GM10248 (cell line): ENCODE results near the gene GPR148.

Source experiments
- CTCF ChIA-PET: fragments of 300-600 bp; sonication (Branson Sonifier 250); formaldehyde crosslinking; extraction: SDS; loops from one replicate; lab custom pipeline; 2021; ENCODE audit warnings: antibody characterized with exemption; lab: Yijun Ruan, JAX
- POLR2A ChIA-PET: fragments of 350-650 bp; sonication (Branson Sonifier 250); formaldehyde crosslinking; extraction: SDS; loops from one replicate; lab custom pipeline; 2020; ENCODE audit warnings: antibody characterized with exemption; lab: Yijun Ruan, JAX
- DNase-seq: peaks from one replicate; pipeline ENCODE4 v3.0.0; 2012; ENCODE audit errors: extremely low spot score
- TF ChIP-seq, protein P1 (sequence below): IDR thresholded peaks from 2 replicates; pipeline ENCODE4 v1.5.1; 2012; ENCODE audit warnings: mild to moderate bottlenecking, low read depth; ENCODE audit errors: extremely low read depth, missing control alignments, control extremely low read depth

The GPR148 gene

DNA sequence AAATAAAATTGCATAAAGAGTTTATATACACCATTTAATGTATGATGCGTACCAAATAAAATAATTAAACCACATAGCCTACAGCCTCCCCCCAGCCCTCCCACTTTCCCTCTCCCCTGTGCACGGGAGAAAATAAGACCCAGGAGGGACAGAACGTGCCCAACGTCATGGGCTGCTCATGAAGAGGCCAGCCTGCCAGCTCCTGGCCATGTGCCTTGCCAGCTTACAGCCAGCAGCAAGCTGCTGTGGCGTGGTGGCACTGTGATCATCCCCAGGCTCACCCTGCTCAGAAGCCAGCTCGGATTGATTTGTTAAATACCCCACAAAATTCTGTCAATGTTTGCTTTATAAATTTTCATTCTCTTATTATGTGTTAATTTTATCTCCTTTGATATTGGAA is 7.6 kb downstream of the GPR148 start:
- ChIA-PET CTCF (no interaction called here), POLR2A (no interaction called here)
- TF ChIP-seq, protein P1, sequence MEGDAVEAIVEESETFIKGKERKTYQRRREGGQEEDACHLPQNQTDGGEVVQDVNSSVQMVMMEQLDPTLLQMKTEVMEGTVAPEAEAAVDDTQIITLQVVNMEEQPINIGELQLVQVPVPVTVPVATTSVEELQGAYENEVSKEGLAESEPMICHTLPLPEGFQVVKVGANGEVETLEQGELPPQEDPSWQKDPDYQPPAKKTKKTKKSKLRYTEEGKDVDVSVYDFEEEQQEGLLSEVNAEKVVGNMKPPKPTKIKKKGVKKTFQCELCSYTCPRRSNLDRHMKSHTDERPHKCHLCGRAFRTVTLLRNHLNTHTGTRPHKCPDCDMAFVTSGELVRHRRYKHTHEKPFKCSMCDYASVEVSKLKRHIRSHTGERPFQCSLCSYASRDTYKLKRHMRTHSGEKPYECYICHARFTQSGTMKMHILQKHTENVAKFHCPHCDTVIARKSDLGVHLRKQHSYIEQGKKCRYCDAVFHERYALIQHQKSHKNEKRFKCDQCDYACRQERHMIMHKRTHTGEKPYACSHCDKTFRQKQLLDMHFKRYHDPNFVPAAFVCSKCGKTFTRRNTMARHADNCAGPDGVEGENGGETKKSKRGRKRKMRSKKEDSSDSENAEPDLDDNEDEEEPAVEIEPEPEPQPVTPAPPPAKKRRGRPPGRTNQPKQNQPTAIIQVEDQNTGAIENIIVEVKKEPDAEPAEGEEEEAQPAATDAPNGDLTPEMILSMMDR, result no peak
- no peak for DNase-seq

DNA sequence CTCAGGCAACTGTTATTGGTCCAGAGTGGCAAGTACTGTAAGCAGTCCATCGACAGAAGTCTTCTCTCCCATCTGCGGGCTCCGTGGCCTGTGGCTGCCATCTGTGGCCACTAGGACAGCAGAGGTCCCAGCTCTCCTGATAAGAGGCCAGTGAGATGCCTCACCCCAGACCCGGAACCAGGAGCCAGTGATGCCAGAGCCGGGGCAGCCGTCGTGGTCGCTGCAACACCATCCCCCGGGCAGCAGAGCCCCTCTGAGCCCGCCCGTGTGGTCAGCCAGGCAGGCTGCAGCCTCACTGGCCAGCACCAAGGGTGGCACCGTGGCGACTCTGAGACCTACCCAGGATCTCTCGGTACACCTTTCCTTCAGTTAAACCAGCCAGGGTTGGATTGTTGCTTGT is 8.7 kb downstream of the GPR148 start:
- ChIA-PET CTCF (interaction anchor here (2.0 kb wide), 1 partner anchor 9 kb away, joined by 4 read pairs; the partner anchor contains the start of gene GPR148), POLR2A (no interaction called here)
- TF ChIP-seq, protein P1, result no peak
- DNase-seq, result no peak

DNA sequence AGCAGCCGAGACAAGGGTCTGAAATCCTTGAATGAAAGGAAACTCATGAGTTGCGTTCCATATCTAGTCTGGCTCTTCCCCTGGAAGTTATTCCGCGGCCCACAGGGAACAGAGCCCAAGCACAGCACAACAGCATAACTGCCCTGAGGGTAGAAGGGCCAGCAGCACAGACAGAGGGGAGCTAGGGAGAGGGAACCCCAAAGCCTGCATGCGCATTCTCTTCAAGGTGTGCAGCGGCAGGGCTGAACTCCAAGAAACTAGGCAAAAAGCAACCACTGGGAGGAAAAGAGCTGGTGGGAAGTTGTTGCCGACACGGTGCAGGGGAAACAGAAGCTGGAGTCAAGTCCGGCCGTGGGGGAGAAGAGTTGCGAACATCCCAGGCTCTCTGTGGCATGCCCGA is 11.8 kb downstream of the GPR148 start:
- ChIA-PET POLR2A (no interaction called here), CTCF (interaction anchor here (1.4 kb wide), 1 partner anchor 10 kb away, joined by 3 read pairs; no protein-coding TSS in a partner anchor)
- DNase-seq, result no peak
- TF ChIP-seq, protein P1, result no peak

DNA sequence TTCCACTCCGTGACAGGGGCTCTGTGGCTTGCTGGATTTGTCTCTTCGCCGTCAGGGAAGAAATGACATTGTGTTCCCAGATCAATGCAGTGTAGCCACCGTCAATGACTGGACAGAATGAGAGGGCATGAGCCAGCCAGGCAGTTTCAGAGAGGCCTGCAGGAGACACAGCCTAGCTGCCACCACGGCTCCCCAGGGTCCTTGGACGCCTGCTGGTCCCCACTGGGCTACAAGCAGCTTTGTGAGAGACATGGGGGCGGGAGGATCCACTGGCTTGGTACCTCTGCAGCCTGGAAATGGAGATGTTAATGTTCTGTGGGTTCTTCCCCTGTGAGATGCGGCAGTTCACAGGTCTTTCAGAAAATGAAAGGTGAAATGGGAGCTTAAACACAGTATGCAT is 14.4 kb downstream of the GPR148 start:
- TF ChIP-seq, protein P1, result no peak
- ChIA-PET CTCF (interaction anchor here (1.0 kb wide), 1 partner anchor 15 kb away, joined by 3 read pairs; the partner anchor contains the start of gene GPR148), POLR2A (no interaction called here)

DNA sequence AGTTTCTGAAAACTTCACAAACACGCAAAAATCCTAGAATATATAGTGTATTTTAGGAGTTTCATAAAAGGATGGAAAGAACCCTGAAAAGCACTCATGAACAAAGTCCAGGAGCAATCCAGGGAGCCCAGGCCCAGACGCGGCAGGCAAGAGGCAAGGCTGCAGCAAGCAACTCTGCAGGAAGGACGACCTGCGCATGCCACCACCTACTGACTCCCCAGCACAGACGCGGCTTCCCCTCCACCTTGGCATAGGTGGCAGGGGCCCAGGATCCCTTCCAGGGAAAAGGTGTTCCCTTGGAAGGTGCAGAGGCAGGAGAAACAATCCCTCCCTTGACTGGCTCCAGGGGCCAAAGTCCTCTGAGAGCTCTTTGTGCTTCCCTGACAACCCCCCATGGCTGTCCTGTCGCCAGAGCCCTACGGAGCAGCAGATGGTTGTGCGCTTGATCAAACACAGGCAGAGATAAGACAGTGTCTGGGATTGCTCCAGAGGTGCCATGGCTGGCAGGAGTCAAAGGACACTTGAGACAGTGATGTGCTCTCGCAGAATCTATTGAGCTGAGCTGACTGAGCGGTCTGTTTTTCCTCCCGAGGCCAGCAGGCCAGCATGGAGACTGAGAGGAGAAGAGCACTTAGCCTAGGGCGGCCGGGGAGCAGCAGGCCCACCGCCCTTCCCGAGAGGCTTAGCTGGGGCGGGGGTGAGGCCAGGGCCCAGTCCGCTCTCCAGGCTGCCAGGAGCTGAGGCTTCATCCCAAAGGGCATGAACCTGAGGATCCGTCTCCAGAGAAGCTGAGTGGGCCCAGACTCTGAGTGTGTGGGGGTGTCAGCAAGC is 15.6 kb downstream of the GPR148 start:
- DNase-seq, result no peak
- ChIA-PET POLR2A (no interaction called here), CTCF (interaction anchor here (0.7 kb wide), 1 partner anchor 15 kb away, joined by 3 read pairs; no protein-coding TSS in a partner anchor)
- TF ChIP-seq, protein P1, result no peak

More for the DNA sequence above, 14.4 kb downstream of the GPR148 start:
- DNase-seq, result no peak

DNA sequence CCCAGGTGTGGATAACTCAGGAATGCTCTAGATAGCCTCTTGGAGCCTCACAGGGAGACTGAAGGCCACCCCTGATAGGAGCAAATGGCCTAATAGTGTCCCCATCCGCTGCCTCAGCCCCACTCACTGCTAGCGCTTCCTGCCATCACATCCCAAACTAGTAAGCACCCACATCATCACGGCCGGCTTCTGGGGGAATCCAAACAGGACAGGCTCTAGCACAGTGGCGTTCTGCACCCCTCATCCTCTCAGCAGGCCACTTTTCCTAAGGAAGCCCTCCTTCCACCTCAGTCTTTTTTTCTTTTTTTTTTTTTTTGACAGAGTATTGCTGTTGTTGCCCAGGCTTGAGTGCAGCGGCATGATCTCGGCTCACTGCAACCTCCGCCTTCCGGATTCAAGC is 20.2 kb downstream of the GPR148 start:
- CTCF ChIA-PET, result no interaction called here
- no peak for DNase-seq
- TF ChIP-seq, protein P1, result no peak
- POLR2A ChIA-PET, result no interaction called here
